ENCODE results near the gene RCN2.
A peak's percentile ranks its signal among the peaks of the same experiment; 100 is the strongest.

DNA sequence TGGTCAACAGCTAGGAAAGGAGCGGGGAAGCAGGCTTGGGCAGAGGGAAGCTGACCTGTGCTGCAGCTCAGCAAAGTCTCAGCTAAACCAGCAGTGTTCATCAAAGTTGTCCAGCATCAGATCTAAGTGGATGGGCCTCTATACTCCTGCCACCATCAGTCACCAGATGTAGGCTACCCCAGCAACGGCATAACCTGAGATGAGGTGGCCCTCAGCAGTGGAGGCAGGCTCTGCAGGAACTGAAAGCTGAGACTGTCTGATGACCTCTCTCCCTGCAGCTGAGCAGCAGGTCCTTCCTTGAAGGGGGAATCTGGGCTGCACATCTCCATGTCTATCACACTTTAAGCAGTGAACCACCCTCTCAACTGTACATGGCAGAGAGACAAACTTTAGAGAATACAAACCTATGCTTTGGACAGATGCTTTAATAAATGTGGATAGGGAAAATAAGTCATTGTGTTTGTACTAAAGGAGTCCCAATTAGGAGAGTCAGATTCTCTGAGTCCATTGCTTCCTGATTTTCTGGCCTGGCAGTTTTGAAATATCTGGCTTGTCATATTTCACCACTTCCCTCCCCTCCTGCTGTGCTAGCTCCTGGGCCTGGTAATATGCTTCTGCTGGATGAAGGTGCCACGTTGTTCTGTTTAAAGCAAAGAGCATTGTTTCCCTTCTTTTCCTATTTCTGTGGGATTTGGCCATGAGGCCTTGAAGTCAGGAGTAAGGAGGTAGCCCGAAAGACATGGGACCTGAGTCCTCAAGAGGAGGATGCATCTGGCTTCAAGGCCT is 52.2 kb downstream of the RCN2 start:
- TF ChIP-seq, protein P1, sequence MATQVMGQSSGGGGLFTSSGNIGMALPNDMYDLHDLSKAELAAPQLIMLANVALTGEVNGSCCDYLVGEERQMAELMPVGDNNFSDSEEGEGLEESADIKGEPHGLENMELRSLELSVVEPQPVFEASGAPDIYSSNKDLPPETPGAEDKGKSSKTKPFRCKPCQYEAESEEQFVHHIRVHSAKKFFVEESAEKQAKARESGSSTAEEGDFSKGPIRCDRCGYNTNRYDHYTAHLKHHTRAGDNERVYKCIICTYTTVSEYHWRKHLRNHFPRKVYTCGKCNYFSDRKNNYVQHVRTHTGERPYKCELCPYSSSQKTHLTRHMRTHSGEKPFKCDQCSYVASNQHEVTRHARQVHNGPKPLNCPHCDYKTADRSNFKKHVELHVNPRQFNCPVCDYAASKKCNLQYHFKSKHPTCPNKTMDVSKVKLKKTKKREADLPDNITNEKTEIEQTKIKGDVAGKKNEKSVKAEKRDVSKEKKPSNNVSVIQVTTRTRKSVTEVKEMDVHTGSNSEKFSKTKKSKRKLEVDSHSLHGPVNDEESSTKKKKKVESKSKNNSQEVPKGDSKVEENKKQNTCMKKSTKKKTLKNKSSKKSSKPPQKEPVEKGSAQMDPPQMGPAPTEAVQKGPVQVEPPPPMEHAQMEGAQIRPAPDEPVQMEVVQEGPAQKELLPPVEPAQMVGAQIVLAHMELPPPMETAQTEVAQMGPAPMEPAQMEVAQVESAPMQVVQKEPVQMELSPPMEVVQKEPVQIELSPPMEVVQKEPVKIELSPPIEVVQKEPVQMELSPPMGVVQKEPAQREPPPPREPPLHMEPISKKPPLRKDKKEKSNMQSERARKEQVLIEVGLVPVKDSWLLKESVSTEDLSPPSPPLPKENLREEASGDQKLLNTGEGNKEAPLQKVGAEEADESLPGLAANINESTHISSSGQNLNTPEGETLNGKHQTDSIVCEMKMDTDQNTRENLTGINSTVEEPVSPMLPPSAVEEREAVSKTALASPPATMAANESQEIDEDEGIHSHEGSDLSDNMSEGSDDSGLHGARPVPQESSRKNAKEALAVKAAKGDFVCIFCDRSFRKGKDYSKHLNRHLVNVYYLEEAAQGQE (IDR thresholded peaks at IDR 0.05; ENCODE audit: low read depth) = no peak
- TF ChIP-seq RAD21 (IDR thresholded peaks at IDR 0.05; ENCODE audit: low read depth) (no peak), YY1 (IDR thresholded peaks at IDR 0.05; ENCODE audit: low read depth) (no peak), ZBTB7A (IDR thresholded peaks at IDR 0.05; ENCODE audit: low read depth) (no peak), CREB1 (IDR thresholded peaks at IDR 0.05; ENCODE audit: low read depth) (no peak), NFIC (IDR thresholded peaks at IDR 0.05) (no peak), FOXM1 (IDR thresholded peaks at IDR 0.05; ENCODE audit: borderline replicate concordance, low read depth) (no peak), EP300 (IDR thresholded peaks at IDR 0.05; ENCODE audit: borderline replicate concordance) (no peak), TAF1 (IDR thresholded peaks at IDR 0.05; ENCODE audit: low read depth) (no peak), TEAD4 (IDR thresholded peaks at IDR 0.05) (no peak), CEBPB (IDR thresholded peaks at IDR 0.05) (peak; percentile 31; the same call in 1 of the 2 replicates), EGR1 (IDR thresholded peaks at IDR 0.05) (no peak)
- TF ChIP-seq, protein P2, sequence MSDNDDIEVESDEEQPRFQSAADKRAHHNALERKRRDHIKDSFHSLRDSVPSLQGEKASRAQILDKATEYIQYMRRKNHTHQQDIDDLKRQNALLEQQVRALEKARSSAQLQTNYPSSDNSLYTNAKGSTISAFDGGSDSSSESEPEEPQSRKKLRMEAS (IDR thresholded peaks at IDR 0.05) = no peak
- TF ChIP-seq, protein P3, sequence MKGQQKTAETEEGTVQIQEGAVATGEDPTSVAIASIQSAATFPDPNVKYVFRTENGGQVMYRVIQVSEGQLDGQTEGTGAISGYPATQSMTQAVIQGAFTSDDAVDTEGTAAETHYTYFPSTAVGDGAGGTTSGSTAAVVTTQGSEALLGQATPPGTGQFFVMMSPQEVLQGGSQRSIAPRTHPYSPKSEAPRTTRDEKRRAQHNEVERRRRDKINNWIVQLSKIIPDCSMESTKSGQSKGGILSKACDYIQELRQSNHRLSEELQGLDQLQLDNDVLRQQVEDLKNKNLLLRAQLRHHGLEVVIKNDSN (IDR thresholded peaks at IDR 0.05) = no peak

All from Ishikawa (cell line).